Peyer's patch (tissue), 4 donors: ENCODE measurements around the gene PDGFD. TPM values are rescaled to one million over a fixed set of nuclear protein-coding genes. Genes with fewer than 3 reads are reported as not detected.

ENCODE experiments used
- DNase-seq, 3 donors: peaks; one replicate each; pipeline ENCODE4 v3.0.0-alpha.2; 2017 to 2019
- H3K27ac ChIP-seq, 4 donors: fragments of 200-600 bp; sonication (generic); one replicate each; pipeline ENCODE4 v1.5.1; 2016 to 2019
- H3K27me3 ChIP-seq, 2 donors: fragments of 200-600 bp; sonication (generic); one replicate each; pipeline ENCODE4 v1.5.1; 2019
- H3K36me3 ChIP-seq, 3 donors: fragments of 200-600 bp; sonication (generic); one replicate each; pipeline ENCODE4 v1.5.1; 2016 to 2019
- H3K4me1 ChIP-seq, 4 donors: fragments of 200-600 bp; sonication (generic); one replicate each; pipeline ENCODE4 v1.5.1; 2016 to 2019
- H3K4me3 ChIP-seq, 4 donors: fragments of 200-600 bp; sonication (generic); 1 replicate in 3 of 4; 2 replicates in 1 of 4; pipeline ENCODE4 v1.5.1; 2016 to 2019; ENCODE audit warnings: mild to moderate bottlenecking in 1 of 4
- H3K9me3 ChIP-seq, 4 donors: fragments of 200-600 bp; sonication (generic); one replicate each; pipeline ENCODE4 v1.5.1; 2016 to 2019; ENCODE audit warnings: mild to moderate bottlenecking in 1 of 4
- POLR2A ChIP-seq, 2 donors: fragments of 450-650 bp; IDR thresholded peaks; one replicate each; pipeline ENCODE4 v1.5.1; 2017; ENCODE audit warnings: antibody characterized with exemption in 2 of 2, mild to moderate bottlenecking in 2 of 2, moderate library complexity in 2 of 2
- total RNA-seq, 4 donors: library from RNA; depleted of rRNA; stranded (reverse); fragments of >200 nt; gene quantifications; one replicate each; pipeline ENCODE4 v1.1.0, GENCODE V29; 2016
- TF ChIP-seq, protein P1 (sequence below), 6 experiments: fragments of 450-650 bp in 4 of 6; fragments of 200-600 bp in 2 of 6; sonication (generic) in 1 of 6; IDR thresholded peaks; one replicate each; pipeline ENCODE4 v1.5.1; 2017 to 2019; ENCODE audit warnings: antibody characterized with exemption in 6 of 6, mild to moderate bottlenecking in 3 of 6, moderate library complexity in 1 of 6

Gene PDGFD
- total RNA-seq, 4 donors from 2014 or later: 0.83 to 1.9 (median 1.7) TPM

DNA sequence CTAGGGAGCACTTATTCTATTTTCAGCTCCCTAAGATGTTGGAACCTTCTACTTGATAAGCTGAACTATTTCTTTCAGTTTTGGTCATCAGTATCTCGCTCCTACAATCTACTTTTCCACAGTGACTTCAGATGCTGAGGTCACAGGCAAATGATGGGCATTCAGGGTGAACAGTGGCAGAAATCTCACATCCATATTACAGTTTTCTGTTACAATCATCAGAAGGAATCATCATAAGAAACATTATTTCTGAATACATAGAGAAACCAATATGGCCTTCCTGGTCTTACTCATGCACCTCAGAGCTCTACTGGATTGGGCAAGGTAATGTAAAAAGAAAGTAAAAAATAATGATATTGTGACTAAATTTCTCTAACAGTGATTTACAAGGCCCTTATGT, 166.9 kb downstream of the PDGFD start:
- Histone ChIP-seq H3K4me1 (no peaks in the 10 kb centered on the region), H3K4me3 (no peak overlapping the region), H3K27ac (no peak overlapping the region), H3K9me3 (no peaks in the 10 kb centered on the region), H3K36me3 (no peaks in the 10 kb centered on the region), H3K27me3 (no peaks in the 10 kb centered on the region)
- TF ChIP-seq, protein P1, sequence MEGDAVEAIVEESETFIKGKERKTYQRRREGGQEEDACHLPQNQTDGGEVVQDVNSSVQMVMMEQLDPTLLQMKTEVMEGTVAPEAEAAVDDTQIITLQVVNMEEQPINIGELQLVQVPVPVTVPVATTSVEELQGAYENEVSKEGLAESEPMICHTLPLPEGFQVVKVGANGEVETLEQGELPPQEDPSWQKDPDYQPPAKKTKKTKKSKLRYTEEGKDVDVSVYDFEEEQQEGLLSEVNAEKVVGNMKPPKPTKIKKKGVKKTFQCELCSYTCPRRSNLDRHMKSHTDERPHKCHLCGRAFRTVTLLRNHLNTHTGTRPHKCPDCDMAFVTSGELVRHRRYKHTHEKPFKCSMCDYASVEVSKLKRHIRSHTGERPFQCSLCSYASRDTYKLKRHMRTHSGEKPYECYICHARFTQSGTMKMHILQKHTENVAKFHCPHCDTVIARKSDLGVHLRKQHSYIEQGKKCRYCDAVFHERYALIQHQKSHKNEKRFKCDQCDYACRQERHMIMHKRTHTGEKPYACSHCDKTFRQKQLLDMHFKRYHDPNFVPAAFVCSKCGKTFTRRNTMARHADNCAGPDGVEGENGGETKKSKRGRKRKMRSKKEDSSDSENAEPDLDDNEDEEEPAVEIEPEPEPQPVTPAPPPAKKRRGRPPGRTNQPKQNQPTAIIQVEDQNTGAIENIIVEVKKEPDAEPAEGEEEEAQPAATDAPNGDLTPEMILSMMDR (IDR thresholded peaks at IDR 0.05): no peak
- TF ChIP-seq POLR2A (IDR thresholded peaks at IDR 0.05): no peak
- no peak for DNase-seq

DNA sequence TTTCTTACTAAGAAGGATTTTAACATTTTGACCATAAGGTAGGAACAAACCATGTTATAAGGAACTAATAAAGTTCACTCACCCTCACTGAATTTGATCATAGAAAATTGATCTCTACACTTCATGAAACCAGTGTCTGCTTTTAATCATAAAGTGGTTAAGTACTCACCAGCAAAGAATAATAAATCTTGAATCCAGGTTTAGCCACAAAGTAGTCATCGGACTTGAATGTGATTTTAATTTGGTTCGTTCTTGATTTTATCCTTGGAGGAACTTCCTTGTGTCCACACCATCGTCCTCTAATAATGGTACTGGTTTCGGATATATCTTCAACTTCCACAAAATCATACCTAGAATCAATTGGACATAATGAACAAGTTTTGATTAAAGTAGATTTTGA, 168.1 kb downstream of the PDGFD start:
- DNase-seq: no peak
- H3K4me3 ChIP-seq: no peak overlapping the region
- H3K27ac ChIP-seq: no peak overlapping the region
- H3K4me1 ChIP-seq: no peaks in the 10 kb centered on the region
- no peaks in the 10 kb centered on the region for H3K36me3 ChIP-seq
- H3K9me3 ChIP-seq: no peaks in the 10 kb centered on the region
- H3K27me3 ChIP-seq: no peaks in the 10 kb centered on the region
- TF ChIP-seq, protein P1 (IDR thresholded peaks at IDR 0.05): no peak
- no peak for TF ChIP-seq POLR2A (IDR thresholded peaks at IDR 0.05)

DNA sequence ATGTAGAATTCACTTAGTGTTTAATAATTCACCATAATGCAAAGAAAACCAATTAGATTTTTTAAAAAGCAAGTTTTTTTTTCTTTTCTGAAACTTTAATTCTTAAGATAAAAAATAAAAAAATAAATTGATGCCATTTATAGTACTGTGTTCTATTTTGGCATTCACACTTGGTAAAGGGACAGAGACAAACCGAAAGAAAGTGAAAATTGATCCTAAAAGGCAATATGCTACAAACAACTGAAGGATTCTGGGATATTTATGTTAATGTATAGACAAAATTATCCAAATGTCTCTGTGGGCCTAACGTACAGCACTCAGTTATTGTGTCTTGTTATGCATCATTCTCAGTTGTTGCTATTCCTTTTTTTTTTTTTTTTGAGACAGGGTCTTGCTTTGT, 169.4 kb downstream of the PDGFD start:
- no peaks in the 10 kb centered on the region for H3K27me3 ChIP-seq

DNA sequence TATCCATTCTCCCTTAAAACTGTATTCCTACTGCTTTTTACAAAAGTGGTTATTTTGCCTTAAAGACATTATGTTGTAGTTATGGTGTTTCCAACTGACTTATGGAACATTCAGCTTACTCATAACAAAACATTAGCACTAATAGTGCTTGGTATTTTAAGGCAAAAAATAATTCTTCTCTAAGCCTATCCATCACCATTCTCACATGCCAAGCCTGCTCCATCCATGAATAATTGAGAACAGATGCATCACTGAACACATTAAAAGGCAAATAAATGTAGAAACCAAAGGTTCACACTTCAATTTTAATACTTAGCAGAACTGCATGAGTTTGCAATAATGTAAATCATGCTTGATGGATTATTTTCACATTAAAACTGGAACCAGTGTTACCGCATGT, 169.9 kb downstream of the PDGFD start:
- DNase-seq: no peak
- H3K9me3 ChIP-seq: no peaks in the 10 kb centered on the region
- no peak overlapping the region for H3K27ac ChIP-seq
- H3K4me1 ChIP-seq: no peaks in the 10 kb centered on the region
- TF ChIP-seq, protein P1 (IDR thresholded peaks at IDR 0.05): no peak
- no peak for TF ChIP-seq POLR2A (IDR thresholded peaks at IDR 0.05)
- no peak overlapping the region for H3K4me3 ChIP-seq
- no peaks in the 10 kb centered on the region for H3K27me3 ChIP-seq
- no peaks in the 10 kb centered on the region for H3K36me3 ChIP-seq

More for the DNA sequence above, 169.4 kb downstream of the PDGFD start:
- no peaks in the 10 kb centered on the region for H3K9me3 ChIP-seq
- no peak overlapping the region for H3K27ac ChIP-seq
- H3K4me3 ChIP-seq: no peak overlapping the region
- H3K4me1 ChIP-seq: no peaks in the 10 kb centered on the region
- no peaks in the 10 kb centered on the region for H3K36me3 ChIP-seq
- TF ChIP-seq, protein P1 (IDR thresholded peaks at IDR 0.05): no peak
- no peak for TF ChIP-seq POLR2A (IDR thresholded peaks at IDR 0.05)
- DNase-seq: no peak

DNA sequence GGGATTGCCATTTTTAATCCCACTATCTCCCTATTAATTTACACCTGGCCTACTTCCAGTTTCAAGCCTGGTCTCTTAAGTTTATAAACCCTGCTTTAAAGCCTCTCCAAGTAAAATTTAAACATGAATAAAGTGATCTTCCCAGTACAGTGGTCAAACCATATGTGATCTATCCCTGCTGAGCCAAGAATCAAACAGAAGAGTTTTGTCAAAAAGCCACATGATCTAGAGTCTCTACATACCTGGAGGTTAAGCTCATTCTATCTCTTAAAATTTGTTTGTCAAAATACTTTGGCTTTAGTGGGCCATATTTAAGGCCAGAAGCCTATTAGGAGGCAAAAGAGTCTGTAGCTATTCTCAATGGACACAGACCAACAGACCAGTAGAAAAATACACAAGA, 170.4 kb downstream of the PDGFD start:
- Histone ChIP-seq H3K27me3 (no peaks in the 10 kb centered on the region), H3K9me3 (no peaks in the 10 kb centered on the region), H3K4me1 (no peaks in the 10 kb centered on the region), H3K27ac (no peak overlapping the region), H3K4me3 (no peak overlapping the region), H3K36me3 (no peaks in the 10 kb centered on the region)
- no peak for DNase-seq
- no peak for TF ChIP-seq POLR2A (IDR thresholded peaks at IDR 0.05)
- TF ChIP-seq, protein P1 (IDR thresholded peaks at IDR 0.05): no peak

DNA sequence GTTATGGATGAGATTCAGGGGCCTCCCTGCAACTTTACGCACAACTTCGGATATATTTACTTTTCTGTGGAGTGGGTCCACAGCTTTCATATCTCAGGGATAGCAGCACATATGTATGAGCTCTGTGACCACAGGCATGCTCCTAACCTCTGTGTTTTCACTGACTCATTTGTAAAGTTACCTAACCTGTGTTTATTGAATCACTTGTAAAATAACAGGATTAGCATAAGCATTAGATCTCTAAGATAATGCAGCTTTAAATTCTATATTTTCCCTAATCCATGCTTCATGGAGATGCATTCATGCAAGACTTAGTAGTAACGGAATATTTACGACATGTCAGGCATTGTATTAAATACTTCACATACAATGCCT, 175.4 kb downstream of the PDGFD start:
- H3K4me1 ChIP-seq: no peaks in the 10 kb centered on the region
- no peak overlapping the region for H3K4me3 ChIP-seq
- DNase-seq: no peak
- no peaks in the 10 kb centered on the region for H3K27me3 ChIP-seq
- H3K9me3 ChIP-seq: no peaks in the 10 kb centered on the region
- H3K27ac ChIP-seq: no peak overlapping the region
- TF ChIP-seq, protein P1 (IDR thresholded peaks at IDR 0.05): no peak
- no peak for TF ChIP-seq POLR2A (IDR thresholded peaks at IDR 0.05)
- no peaks in the 10 kb centered on the region for H3K36me3 ChIP-seq
